Measurements from ENCODE around the gene HOGA1. TPM values are rescaled to one million over a fixed set of nuclear protein-coding genes. Genes with fewer than 3 reads are reported as not detected.
A peak's percentile ranks its signal among the peaks of the same experiment; 100 is the strongest.

Gene HOGA1
- total RNA-seq, 1 experiment from 2014 or later: 0.15 TPM

DNA sequence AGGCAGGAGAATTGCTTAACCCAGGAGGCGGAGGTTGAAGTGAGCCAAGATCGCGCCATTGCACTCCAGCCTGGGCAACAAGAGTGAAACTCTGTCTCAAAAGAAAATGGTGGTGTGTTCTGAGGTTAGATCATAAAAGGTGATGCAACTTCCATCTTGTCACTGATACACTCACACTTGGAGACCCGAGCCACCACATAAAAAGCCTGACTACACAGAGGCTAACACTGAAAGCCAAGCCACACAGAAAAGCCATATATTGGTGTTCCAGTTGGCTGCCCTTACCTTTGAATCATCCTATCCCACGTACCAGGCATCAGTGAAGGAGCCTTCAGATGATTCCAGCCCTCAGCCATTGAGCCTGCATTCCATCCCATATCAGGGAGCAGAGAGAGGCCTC is 45.1 kb downstream of the HOGA1 start (continued):
- TF ChIP-seq CDX4 (CRISPR knock-in tag; IDR thresholded peaks at IDR 0.05; ENCODE audit: borderline replicate concordance) (no peak), MXD4 (CRISPR knock-in tag; IDR thresholded peaks at IDR 0.05; ENCODE audit: borderline replicate concordance) (no peak), ZNF423 (CRISPR knock-in tag; IDR thresholded peaks at IDR 0.05) (no peak), SOX15 (CRISPR knock-in tag; IDR thresholded peaks at IDR 0.05) (no peak), ZNF317 (CRISPR knock-in tag; IDR thresholded peaks at IDR 0.05; ENCODE audit: borderline replicate concordance, low read depth) (no peak), FOXK1 (CRISPR knock-in tag; IDR thresholded peaks at IDR 0.05) (no peak)

DNA sequence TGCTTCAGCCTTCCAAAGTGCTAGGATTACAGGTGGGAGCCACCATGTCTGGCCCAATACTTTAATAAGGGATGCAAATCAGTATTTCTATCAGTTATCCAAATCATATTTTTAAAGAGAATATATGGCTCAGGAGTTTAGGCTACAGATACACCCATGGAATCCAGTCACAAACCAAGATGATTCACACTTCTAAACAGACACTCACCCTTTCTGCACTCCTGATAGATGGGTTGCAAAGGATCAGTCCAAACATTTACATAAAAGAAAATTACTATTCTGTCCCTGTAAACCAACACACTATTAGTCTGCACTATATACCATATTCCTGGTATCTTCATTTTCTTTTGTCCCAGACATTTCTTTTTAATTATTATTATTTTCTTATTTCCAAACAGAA is 46.9 kb downstream of the HOGA1 start:
- Mint-ChIP-seq H3K36me3 (no peaks in the 10 kb centered on the region), H3K4me1 (peaks cover 11% of the 10 kb centered on the region; the same call in 1 of the 2 replicates), H3K27ac (no peak overlapping the region), H3K27me3 (ENCODE audit: low read depth) (no peaks in the 10 kb centered on the region), H3K9me3 (no peaks in the 10 kb centered on the region), H3K4me3 (no peak overlapping the region)
- ChIA-PET CTCF (interaction anchor here (2.3 kb wide), 1 partner anchor 59 kb away, joined by 6 read pairs; no protein-coding TSS in a partner anchor), POLR2A (no interaction called here)
- ATAC-seq (no peak), DNase-seq (ENCODE audit: low spot score) (no peak)
- TF ChIP-seq, protein P1, sequence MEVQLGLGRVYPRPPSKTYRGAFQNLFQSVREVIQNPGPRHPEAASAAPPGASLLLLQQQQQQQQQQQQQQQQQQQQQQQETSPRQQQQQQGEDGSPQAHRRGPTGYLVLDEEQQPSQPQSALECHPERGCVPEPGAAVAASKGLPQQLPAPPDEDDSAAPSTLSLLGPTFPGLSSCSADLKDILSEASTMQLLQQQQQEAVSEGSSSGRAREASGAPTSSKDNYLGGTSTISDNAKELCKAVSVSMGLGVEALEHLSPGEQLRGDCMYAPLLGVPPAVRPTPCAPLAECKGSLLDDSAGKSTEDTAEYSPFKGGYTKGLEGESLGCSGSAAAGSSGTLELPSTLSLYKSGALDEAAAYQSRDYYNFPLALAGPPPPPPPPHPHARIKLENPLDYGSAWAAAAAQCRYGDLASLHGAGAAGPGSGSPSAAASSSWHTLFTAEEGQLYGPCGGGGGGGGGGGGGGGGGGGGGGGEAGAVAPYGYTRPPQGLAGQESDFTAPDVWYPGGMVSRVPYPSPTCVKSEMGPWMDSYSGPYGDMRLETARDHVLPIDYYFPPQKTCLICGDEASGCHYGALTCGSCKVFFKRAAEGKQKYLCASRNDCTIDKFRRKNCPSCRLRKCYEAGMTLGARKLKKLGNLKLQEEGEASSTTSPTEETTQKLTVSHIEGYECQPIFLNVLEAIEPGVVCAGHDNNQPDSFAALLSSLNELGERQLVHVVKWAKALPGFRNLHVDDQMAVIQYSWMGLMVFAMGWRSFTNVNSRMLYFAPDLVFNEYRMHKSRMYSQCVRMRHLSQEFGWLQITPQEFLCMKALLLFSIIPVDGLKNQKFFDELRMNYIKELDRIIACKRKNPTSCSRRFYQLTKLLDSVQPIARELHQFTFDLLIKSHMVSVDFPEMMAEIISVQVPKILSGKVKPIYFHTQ (CRISPR knock-in tag; IDR thresholded peaks at IDR 0.05): no peak
- TF ChIP-seq ZNF138 (CRISPR knock-in tag; conservative IDR thresholded peaks at IDR 0.05) (no peak), RORB (CRISPR knock-in tag; IDR thresholded peaks at IDR 0.05) (no peak), ZNF416 (CRISPR knock-in tag; IDR thresholded peaks at IDR 0.05) (no peak), ZNF396 (CRISPR knock-in tag; IDR thresholded peaks at IDR 0.05; ENCODE audit: borderline replicate concordance) (no peak)
- TF ChIP-seq, protein P2, sequence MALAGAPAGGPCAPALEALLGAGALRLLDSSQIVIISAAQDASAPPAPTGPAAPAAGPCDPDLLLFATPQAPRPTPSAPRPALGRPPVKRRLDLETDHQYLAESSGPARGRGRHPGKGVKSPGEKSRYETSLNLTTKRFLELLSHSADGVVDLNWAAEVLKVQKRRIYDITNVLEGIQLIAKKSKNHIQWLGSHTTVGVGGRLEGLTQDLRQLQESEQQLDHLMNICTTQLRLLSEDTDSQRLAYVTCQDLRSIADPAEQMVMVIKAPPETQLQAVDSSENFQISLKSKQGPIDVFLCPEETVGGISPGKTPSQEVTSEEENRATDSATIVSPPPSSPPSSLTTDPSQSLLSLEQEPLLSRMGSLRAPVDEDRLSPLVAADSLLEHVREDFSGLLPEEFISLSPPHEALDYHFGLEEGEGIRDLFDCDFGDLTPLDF (CRISPR knock-in tag; IDR thresholded peaks at IDR 0.05): no peak

DNA sequence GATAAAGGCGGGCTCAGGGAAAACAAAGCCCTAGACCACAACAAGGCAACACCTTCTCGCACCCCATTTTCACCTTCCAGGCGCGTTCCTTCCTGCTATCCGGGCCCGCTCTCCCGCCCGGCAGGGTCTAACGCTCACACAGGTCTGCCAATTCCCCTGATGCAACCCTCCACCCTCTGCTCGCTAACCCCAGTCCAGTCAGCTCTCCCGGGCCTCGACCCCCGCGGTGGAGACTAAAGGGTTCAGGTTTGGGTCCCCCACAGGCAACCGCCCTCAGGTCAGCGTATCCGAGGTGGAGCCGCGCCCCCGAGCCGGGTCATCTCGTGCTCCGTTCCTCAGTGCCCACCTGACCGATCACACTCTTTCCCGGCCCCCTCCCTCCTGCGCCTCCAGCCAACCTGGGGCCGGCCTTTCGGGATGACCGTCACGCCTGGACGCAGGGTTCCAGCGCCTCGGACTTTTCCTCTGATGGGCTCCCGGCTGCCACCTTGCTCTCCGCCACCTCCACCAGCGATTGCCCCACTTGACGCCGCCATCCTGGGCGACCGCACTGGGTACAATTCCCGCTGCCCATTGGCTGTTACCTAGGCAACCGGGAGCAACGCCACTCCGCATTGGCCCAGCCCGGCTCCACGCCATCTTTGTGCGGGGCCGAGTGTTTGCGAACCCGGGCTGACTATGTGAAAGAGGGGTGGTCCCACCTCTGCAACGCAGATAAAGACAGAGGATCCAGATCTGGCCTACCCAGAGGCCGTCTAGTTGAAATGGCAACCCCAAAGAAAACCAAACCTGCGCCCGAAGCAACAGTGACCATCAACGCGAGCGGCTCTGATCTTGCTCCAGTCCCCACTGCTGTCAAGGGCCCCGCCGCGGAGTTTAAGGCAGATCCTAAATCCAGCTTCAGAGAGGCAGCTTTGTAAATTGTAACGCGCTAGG is 49.0 kb downstream of the HOGA1 start, which contains the start of gene MORN4:
TSS of gene MORN4 (minus strand) at position 552 of the 936 bp plus-strand sequence. CDS start 13,847 bp downstream, outside the sequence.
- ATAC-seq (peak; percentile 96), DNase-seq (ENCODE audit: low spot score) (peak; percentile 95)
- Mint-ChIP-seq H3K4me3 (peak within 1 kb of the TSS; percentile 98), H3K4me1 (peaks cover 11% of the 10 kb centered on the region; the same call in 1 of the 2 replicates), H3K36me3 (no peaks in the 10 kb centered on the region), H3K27ac (peak within 1 kb of the TSS; percentile 97), H3K9me3 (no peaks in the 10 kb centered on the region), H3K27me3 (ENCODE audit: low read depth) (no peaks in the 10 kb centered on the region)
- POLR2A ChIA-PET: no interaction called here
- CTCF ChIA-PET: interaction anchor here (1.0 to 1.3 kb wide), 2 partner anchors 49 to 61 kb away, joined by 3 to 4 read pairs; partner anchors contain the start of genes ANKRD2 and HOGA1
- TF ChIP-seq FOXP4 (CRISPR knock-in tag; IDR thresholded peaks at IDR 0.05) (0 out of 2 replicates have a peak, but pooled peaks have one; percentile 41), MXD4 (CRISPR knock-in tag; IDR thresholded peaks at IDR 0.05; ENCODE audit: borderline replicate concordance) (no peak), ARID4B (CRISPR knock-in tag; IDR thresholded peaks at IDR 0.05; ENCODE audit: borderline replicate concordance) (peak; percentile 23; the same call in 1 of the 2 replicates), ZBTB21 (CRISPR knock-in tag; IDR thresholded peaks at IDR 0.05; ENCODE audit: borderline replicate concordance) (0 out of 2 replicates have a peak, but pooled peaks have one; percentile 44)
- TF ChIP-seq, protein P3, sequence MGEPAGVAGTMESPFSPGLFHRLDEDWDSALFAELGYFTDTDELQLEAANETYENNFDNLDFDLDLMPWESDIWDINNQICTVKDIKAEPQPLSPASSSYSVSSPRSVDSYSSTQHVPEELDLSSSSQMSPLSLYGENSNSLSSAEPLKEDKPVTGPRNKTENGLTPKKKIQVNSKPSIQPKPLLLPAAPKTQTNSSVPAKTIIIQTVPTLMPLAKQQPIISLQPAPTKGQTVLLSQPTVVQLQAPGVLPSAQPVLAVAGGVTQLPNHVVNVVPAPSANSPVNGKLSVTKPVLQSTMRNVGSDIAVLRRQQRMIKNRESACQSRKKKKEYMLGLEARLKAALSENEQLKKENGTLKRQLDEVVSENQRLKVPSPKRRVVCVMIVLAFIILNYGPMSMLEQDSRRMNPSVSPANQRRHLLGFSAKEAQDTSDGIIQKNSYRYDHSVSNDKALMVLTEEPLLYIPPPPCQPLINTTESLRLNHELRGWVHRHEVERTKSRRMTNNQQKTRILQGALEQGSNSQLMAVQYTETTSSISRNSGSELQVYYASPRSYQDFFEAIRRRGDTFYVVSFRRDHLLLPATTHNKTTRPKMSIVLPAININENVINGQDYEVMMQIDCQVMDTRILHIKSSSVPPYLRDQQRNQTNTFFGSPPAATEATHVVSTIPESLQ (CRISPR knock-in tag; IDR thresholded peaks at IDR 0.05): no peak
- TF ChIP-seq, protein P4, sequence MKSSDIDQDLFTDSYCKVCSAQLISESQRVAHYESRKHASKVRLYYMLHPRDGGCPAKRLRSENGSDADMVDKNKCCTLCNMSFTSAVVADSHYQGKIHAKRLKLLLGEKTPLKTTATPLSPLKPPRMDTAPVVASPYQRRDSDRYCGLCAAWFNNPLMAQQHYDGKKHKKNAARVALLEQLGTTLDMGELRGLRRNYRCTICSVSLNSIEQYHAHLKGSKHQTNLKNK (CRISPR knock-in tag; IDR thresholded peaks at IDR 0.05): no peak
